GM23338 (cell line): Measurements from ENCODE around the gene DCAF4L1. TPM values are rescaled to one million over a fixed set of nuclear protein-coding genes. Genes with fewer than 3 reads are reported as not detected.

Experiments used
- ATAC-seq: fragments of 200-7000 bp; cut with Tn5 transposase; 3 replicates; pipeline ENCODE4 v1.9.1; 2020
- DNase-seq: peaks from one replicate; pipeline ENCODE4 v3.0.0-alpha.2; 2015; ENCODE audit warnings: low spot score
- H2AFZ ChIP-seq: fragments of 200-600 bp; sonication (generic); 2 replicates; pipeline ENCODE4 v1.8.0; 2016; ENCODE audit warnings: antibody characterized with exemption, mild to moderate bottlenecking, moderate library complexity
- H3F3A ChIP-seq: fragments of 200-600 bp; sonication (generic); replicated peaks from 2 replicates; pipeline ENCODE4 v1.8.0; 2017; ENCODE audit warnings: antibody characterized with exemption, mixed run types, low read depth
- H3K27ac ChIP-seq: fragments of 200-600 bp; sonication (generic); 2 replicates; pipeline ENCODE4 v1.6.1; 2016; ENCODE audit warnings: low read depth
- H3K27me3 ChIP-seq: fragments of 200-600 bp; sonication (generic); 2 replicates; pipeline ENCODE4 v1.8.0; 2016; ENCODE audit warnings: mild to moderate bottlenecking, mixed run types, moderate library complexity; ENCODE audit not compliant: insufficient read depth
- H3K36me3 ChIP-seq: fragments of 200-600 bp; sonication (generic); 2 replicates; pipeline ENCODE4 v1.8.0; 2016; ENCODE audit warnings: mild to moderate bottlenecking; ENCODE audit not compliant: insufficient read depth
- H3K4me1 ChIP-seq: fragments of 200-600 bp; sonication (generic); 2 replicates; pipeline ENCODE4 v1.8.0; 2016; ENCODE audit warnings: mild to moderate bottlenecking, moderate library complexity; ENCODE audit not compliant: insufficient read depth
- H3K4me2 ChIP-seq: fragments of 200-600 bp; sonication (generic); 2 replicates; pipeline ENCODE4 v1.7.1; 2017; ENCODE audit warnings: mixed run types
- H3K4me3 ChIP-seq: fragments of 200-600 bp; sonication (generic); 2 replicates; pipeline ENCODE4 v1.6.1; 2016; ENCODE audit warnings: mixed run types
- H3K79me2 ChIP-seq: fragments of 200-600 bp; sonication (generic); replicated peaks from 2 replicates; pipeline ENCODE4 v1.8.0; 2017; ENCODE audit warnings: mild to moderate bottlenecking; ENCODE audit not compliant: insufficient read depth
- H3K9me2 ChIP-seq: fragments of 200-600 bp; sonication (generic); 2 replicates; pipeline ENCODE4 v1.8.0; 2017; ENCODE audit not compliant: insufficient read depth
- H4K20me1 ChIP-seq: fragments of 200-600 bp; sonication (generic); replicated peaks from 2 replicates; pipeline ENCODE4 v1.8.0; 2017; ENCODE audit warnings: mild to moderate bottlenecking; ENCODE audit not compliant: insufficient read depth
- H3K27ac Mint-ChIP-seq: 2 replicates; pipeline ENCODE4 v1.8.0; 2020; ENCODE audit warnings: inconsistent platforms, mild to moderate bottlenecking, moderate library complexity, mixed read lengths
- H3K27me3 Mint-ChIP-seq: 3 replicates; pipeline ENCODE4 v1.8.0; 2022; ENCODE audit warnings: low read depth, mild to moderate bottlenecking, moderate library complexity, mixed read lengths, inconsistent platforms; ENCODE audit not compliant: insufficient read depth, poor library complexity
- H3K36me3 Mint-ChIP-seq: 3 replicates; pipeline ENCODE4 v1.8.0; 2021; ENCODE audit warnings: low read depth, mild to moderate bottlenecking, inconsistent platforms, moderate library complexity, mixed read lengths
- H3K4me1 Mint-ChIP-seq: 3 replicates; pipeline ENCODE4 v1.8.0; 2020; ENCODE audit warnings: mild to moderate bottlenecking, inconsistent platforms, mixed read lengths
- H3K4me3 Mint-ChIP-seq: 3 replicates; pipeline ENCODE4 v1.8.0; 2021; ENCODE audit warnings: moderate library complexity, mild to moderate bottlenecking, inconsistent platforms, mixed read lengths
- H3K9me3 Mint-ChIP-seq: 3 replicates; pipeline ENCODE4 v1.8.0; 2020; ENCODE audit warnings: moderate library complexity, mild to moderate bottlenecking, inconsistent platforms, mixed read lengths
- CREB1 ChIP-seq: fragments of 250-450 bp; sonication (Bioruptor Pico); IDR thresholded peaks from 2 replicates; pipeline ENCODE4 v1.5.0; 2020; ENCODE audit warnings: low read depth, mild to moderate bottlenecking, moderate library complexity
- ETS1 ChIP-seq: IDR thresholded peaks from 2 replicates; pipeline ENCODE4 v1.6.1; 2016; ENCODE audit warnings: antibody characterized with exemption
- JUNB ChIP-seq: IDR thresholded peaks from one replicate; pipeline ENCODE4 v1.6.1; 2016; ENCODE audit warnings: antibody characterized with exemption; ENCODE audit not compliant: unreplicated experiment
- NANOG ChIP-seq: IDR thresholded peaks from 2 replicates; pipeline ENCODE4 v1.6.1; 2016; ENCODE audit warnings: antibody characterized with exemption, borderline replicate concordance
- POLR2AphosphoS5 ChIP-seq: IDR thresholded peaks from 2 replicates; pipeline ENCODE4 v1.6.1; 2016; ENCODE audit warnings: antibody characterized with exemption, low read depth
- ZNF114 ChIP-seq: fragments of 250-450 bp; sonication (Bioruptor Pico); IDR thresholded peaks from 2 replicates; pipeline ENCODE4 v1.5.0; 2020; ENCODE audit warnings: mild to moderate bottlenecking, moderate library complexity
- ZNF331 ChIP-seq: fragments of 250-450 bp; sonication (Bioruptor Pico); IDR thresholded peaks from 2 replicates; pipeline ENCODE4 v1.5.0; 2020; ENCODE audit warnings: low read depth, mild to moderate bottlenecking, moderate library complexity
- polyA plus RNA-seq: library from polyadenylated mRNA; unstranded; fragments of >200 nt; fragmentation: Nextera tagmentation; extraction: Ambion mirVana; gene quantifications from 2 replicates; pipeline ENCODE4 v1.2.1, GENCODE V29; 2016
- total RNA-seq: library from RNA; depleted of rRNA; stranded (reverse); fragments of >200 nt; shearing (Covaris generic); gene quantifications from 2 replicates; pipeline ENCODE4 v1.2.3, GENCODE V29; 2014
- TF ChIP-seq, protein P1 (sequence below): IDR thresholded peaks from one replicate; pipeline ENCODE4 v1.6.1; 2018; ENCODE audit warnings: antibody characterized with exemption; ENCODE audit not compliant: unreplicated experiment
- TF ChIP-seq, protein P2 (sequence below): fragments of 250-450 bp; sonication (Bioruptor Pico); IDR thresholded peaks from 2 replicates; pipeline ENCODE4 v1.5.0; 2020; ENCODE audit warnings: mild to moderate bottlenecking, moderate library complexity
- TF ChIP-seq, protein P3 (sequence below), 2 experiments: fragments of 200-600 bp in 1 of 2; sonication (generic) in 1 of 2; conservative IDR thresholded peaks; 2 replicates each; pipeline versions ENCODE4 v1.5.1 to v1.6.1; 2016 to 2017; ENCODE audit warnings: antibody characterized with exemption in 2 of 2, low read depth in 2 of 2, mild to moderate bottlenecking in 2 of 2, moderate library complexity in 1 of 2

Gene DCAF4L1
- total and polyA plus RNA-seq, 2 experiments from 2014 or later = 0.55 to 0.63 TPM

- ATAC-seq (no peak), DNase-seq (no peak)
- H3K27ac Mint-ChIP-seq = no peak overlapping the region
- Histone ChIP-seq H3K4me3 (no peak overlapping the region), H2AFZ (no peak overlapping the region), H3F3A (no peaks in the 10 kb centered on the region), H3K27me3 (no peaks in the 10 kb centered on the region), H4K20me1 (0 out of 2 replicates have a peak, but pooled peaks cover 5% of the 10 kb centered on the region), H3K4me2 (no peak overlapping the region), H3K27ac (no peak overlapping the region), H3K4me1 (peaks cover 14% of the 10 kb centered on the region), H3K79me2 (peaks cover 26% of the 10 kb centered on the region), H3K9me2 (no peaks in the 10 kb centered on the region), H3K36me3 (no peaks in the 10 kb centered on the region)
- peaks cover 17% of the 10 kb centered on the region; the same call in 2 of the 3 replicates for H3K36me3 Mint-ChIP-seq
- no peaks in the 10 kb centered on the region for H3K9me3 Mint-ChIP-seq
- H3K4me3 Mint-ChIP-seq = no peak overlapping the region
- peaks cover 19% of the 10 kb centered on the region; the same call in 2 of the 3 replicates for H3K4me1 Mint-ChIP-seq
- no peak for TF ChIP-seq CREB1 (CRISPR knock-in tag)
- TF ChIP-seq, protein P1, sequence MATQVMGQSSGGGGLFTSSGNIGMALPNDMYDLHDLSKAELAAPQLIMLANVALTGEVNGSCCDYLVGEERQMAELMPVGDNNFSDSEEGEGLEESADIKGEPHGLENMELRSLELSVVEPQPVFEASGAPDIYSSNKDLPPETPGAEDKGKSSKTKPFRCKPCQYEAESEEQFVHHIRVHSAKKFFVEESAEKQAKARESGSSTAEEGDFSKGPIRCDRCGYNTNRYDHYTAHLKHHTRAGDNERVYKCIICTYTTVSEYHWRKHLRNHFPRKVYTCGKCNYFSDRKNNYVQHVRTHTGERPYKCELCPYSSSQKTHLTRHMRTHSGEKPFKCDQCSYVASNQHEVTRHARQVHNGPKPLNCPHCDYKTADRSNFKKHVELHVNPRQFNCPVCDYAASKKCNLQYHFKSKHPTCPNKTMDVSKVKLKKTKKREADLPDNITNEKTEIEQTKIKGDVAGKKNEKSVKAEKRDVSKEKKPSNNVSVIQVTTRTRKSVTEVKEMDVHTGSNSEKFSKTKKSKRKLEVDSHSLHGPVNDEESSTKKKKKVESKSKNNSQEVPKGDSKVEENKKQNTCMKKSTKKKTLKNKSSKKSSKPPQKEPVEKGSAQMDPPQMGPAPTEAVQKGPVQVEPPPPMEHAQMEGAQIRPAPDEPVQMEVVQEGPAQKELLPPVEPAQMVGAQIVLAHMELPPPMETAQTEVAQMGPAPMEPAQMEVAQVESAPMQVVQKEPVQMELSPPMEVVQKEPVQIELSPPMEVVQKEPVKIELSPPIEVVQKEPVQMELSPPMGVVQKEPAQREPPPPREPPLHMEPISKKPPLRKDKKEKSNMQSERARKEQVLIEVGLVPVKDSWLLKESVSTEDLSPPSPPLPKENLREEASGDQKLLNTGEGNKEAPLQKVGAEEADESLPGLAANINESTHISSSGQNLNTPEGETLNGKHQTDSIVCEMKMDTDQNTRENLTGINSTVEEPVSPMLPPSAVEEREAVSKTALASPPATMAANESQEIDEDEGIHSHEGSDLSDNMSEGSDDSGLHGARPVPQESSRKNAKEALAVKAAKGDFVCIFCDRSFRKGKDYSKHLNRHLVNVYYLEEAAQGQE = no peak
- no peak for TF ChIP-seq ZNF331 (CRISPR knock-in tag)
- TF ChIP-seq NANOG = no peak
- TF ChIP-seq ZNF114 (CRISPR knock-in tag) = no peak
- TF ChIP-seq, protein P2, sequence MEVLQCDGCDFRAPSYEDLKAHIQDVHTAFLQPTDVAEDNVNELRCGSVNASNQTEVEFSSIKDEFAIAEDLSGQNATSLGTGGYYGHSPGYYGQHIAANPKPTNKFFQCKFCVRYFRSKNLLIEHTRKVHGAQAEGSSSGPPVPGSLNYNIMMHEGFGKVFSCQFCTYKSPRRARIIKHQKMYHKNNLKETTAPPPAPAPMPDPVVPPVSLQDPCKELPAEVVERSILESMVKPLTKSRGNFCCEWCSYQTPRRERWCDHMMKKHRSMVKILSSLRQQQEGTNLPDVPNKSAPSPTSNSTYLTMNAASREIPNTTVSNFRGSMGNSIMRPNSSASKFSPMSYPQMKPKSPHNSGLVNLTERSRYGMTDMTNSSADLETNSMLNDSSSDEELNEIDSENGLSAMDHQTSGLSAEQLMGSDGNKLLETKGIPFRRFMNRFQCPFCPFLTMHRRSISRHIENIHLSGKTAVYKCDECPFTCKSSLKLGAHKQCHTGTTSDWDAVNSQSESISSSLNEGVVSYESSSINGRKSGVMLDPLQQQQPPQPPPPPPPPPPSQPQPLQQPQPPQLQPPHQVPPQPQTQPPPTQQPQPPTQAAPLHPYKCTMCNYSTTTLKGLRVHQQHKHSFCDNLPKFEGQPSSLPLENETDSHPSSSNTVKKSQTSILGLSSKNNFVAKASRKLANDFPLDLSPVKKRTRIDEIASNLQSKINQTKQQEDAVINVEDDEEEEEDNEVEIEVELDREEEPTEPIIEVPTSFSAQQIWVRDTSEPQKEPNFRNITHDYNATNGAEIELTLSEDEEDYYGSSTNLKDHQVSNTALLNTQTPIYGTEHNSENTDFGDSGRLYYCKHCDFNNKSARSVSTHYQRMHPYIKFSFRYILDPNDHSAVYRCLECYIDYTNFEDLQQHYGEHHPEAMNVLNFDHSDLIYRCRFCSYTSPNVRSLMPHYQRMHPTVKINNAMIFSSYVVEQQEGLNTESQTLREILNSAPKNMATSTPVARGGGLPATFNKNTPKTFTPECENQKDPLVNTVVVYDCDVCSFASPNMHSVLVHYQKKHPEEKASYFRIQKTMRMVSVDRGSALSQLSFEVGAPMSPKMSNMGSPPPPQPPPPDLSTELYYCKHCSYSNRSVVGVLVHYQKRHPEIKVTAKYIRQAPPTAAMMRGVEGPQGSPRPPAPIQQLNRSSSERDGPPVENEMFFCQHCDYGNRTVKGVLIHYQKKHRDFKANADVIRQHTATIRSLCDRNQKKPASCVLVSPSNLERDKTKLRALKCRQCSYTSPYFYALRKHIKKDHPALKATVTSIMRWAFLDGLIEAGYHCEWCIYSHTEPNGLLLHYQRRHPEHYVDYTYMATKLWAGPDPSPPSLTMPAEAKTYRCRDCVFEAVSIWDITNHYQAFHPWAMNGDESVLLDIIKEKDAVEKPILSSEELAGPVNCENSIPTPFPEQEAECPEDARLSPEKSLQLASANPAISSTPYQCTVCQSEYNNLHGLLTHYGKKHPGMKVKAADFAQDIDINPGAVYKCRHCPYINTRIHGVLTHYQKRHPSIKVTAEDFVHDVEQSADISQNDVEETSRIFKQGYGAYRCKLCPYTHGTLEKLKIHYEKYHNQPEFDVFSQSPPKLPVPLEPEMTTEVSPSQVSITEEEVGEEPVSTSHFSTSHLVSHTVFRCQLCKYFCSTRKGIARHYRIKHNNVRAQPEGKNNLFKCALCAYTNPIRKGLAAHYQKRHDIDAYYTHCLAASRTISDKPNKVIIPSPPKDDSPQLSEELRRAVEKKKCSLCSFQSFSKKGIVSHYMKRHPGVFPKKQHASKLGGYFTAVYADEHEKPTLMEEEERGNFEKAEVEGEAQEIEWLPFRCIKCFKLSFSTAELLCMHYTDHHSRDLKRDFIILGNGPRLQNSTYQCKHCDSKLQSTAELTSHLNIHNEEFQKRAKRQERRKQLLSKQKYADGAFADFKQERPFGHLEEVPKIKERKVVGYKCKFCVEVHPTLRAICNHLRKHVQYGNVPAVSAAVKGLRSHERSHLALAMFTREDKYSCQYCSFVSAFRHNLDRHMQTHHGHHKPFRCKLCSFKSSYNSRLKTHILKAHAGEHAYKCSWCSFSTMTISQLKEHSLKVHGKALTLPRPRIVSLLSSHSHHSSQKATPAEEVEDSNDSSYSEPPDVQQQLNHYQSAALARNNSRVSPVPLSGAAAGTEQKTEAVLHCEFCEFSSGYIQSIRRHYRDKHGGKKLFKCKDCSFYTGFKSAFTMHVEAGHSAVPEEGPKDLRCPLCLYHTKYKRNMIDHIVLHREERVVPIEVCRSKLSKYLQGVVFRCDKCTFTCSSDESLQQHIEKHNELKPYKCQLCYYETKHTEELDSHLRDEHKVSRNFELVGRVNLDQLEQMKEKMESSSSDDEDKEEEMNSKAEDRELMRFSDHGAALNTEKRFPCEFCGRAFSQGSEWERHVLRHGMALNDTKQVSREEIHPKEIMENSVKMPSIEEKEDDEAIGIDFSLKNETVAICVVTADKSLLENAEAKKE (CRISPR knock-in tag) = no peak
- no peak for TF ChIP-seq POLR2AphosphoS5
- TF ChIP-seq ETS1 = no peak
- TF ChIP-seq, protein P3, sequence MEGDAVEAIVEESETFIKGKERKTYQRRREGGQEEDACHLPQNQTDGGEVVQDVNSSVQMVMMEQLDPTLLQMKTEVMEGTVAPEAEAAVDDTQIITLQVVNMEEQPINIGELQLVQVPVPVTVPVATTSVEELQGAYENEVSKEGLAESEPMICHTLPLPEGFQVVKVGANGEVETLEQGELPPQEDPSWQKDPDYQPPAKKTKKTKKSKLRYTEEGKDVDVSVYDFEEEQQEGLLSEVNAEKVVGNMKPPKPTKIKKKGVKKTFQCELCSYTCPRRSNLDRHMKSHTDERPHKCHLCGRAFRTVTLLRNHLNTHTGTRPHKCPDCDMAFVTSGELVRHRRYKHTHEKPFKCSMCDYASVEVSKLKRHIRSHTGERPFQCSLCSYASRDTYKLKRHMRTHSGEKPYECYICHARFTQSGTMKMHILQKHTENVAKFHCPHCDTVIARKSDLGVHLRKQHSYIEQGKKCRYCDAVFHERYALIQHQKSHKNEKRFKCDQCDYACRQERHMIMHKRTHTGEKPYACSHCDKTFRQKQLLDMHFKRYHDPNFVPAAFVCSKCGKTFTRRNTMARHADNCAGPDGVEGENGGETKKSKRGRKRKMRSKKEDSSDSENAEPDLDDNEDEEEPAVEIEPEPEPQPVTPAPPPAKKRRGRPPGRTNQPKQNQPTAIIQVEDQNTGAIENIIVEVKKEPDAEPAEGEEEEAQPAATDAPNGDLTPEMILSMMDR (conservative IDR thresholded peaks at IDR 0.05; ENCODE audit: low read depth in 2 of 2) = no peak
- TF ChIP-seq JUNB = no peak
- peaks cover 6% of the 10 kb centered on the region for H3K27me3 Mint-ChIP-seq
These were observed 48.6 kb upstream of the DCAF4L1 start for GRCh38 chr4:41932988-41933387.
